GM23338 (cell line): Measurements from ENCODE around the gene ZNF578. TPM values are rescaled to one million over a fixed set of nuclear protein-coding genes. Genes with fewer than 3 reads are reported as not detected.

Experiments used
- ATAC-seq: fragments of 200-7000 bp; cut with Tn5 transposase; 3 replicates; pipeline ENCODE4 v1.9.1; 2020
- DNase-seq: peaks from one replicate; pipeline ENCODE4 v3.0.0-alpha.2; 2015; ENCODE audit warnings: low spot score
- H2AFZ ChIP-seq: fragments of 200-600 bp; sonication (generic); 2 replicates; pipeline ENCODE4 v1.8.0; 2016; ENCODE audit warnings: antibody characterized with exemption, mild to moderate bottlenecking, moderate library complexity
- H3F3A ChIP-seq: fragments of 200-600 bp; sonication (generic); replicated peaks from 2 replicates; pipeline ENCODE4 v1.8.0; 2017; ENCODE audit warnings: antibody characterized with exemption, mixed run types, low read depth
- H3K27ac ChIP-seq: fragments of 200-600 bp; sonication (generic); 2 replicates; pipeline ENCODE4 v1.6.1; 2016; ENCODE audit warnings: low read depth
- H3K27me3 ChIP-seq: fragments of 200-600 bp; sonication (generic); 2 replicates; pipeline ENCODE4 v1.8.0; 2016; ENCODE audit warnings: mild to moderate bottlenecking, mixed run types, moderate library complexity; ENCODE audit not compliant: insufficient read depth
- H3K36me3 ChIP-seq: fragments of 200-600 bp; sonication (generic); 2 replicates; pipeline ENCODE4 v1.8.0; 2016; ENCODE audit warnings: mild to moderate bottlenecking; ENCODE audit not compliant: insufficient read depth
- H3K4me1 ChIP-seq: fragments of 200-600 bp; sonication (generic); 2 replicates; pipeline ENCODE4 v1.8.0; 2016; ENCODE audit warnings: mild to moderate bottlenecking, moderate library complexity; ENCODE audit not compliant: insufficient read depth
- H3K4me2 ChIP-seq: fragments of 200-600 bp; sonication (generic); 2 replicates; pipeline ENCODE4 v1.7.1; 2017; ENCODE audit warnings: mixed run types
- H3K4me3 ChIP-seq: fragments of 200-600 bp; sonication (generic); 2 replicates; pipeline ENCODE4 v1.6.1; 2016; ENCODE audit warnings: mixed run types
- H3K79me2 ChIP-seq: fragments of 200-600 bp; sonication (generic); replicated peaks from 2 replicates; pipeline ENCODE4 v1.8.0; 2017; ENCODE audit warnings: mild to moderate bottlenecking; ENCODE audit not compliant: insufficient read depth
- H3K9me2 ChIP-seq: fragments of 200-600 bp; sonication (generic); 2 replicates; pipeline ENCODE4 v1.8.0; 2017; ENCODE audit not compliant: insufficient read depth
- H4K20me1 ChIP-seq: fragments of 200-600 bp; sonication (generic); replicated peaks from 2 replicates; pipeline ENCODE4 v1.8.0; 2017; ENCODE audit warnings: mild to moderate bottlenecking; ENCODE audit not compliant: insufficient read depth
- H3K27ac Mint-ChIP-seq: 2 replicates; pipeline ENCODE4 v1.8.0; 2020; ENCODE audit warnings: inconsistent platforms, mild to moderate bottlenecking, moderate library complexity, mixed read lengths
- H3K27me3 Mint-ChIP-seq: 3 replicates; pipeline ENCODE4 v1.8.0; 2022; ENCODE audit warnings: low read depth, mild to moderate bottlenecking, moderate library complexity, mixed read lengths, inconsistent platforms; ENCODE audit not compliant: insufficient read depth, poor library complexity
- H3K36me3 Mint-ChIP-seq: 3 replicates; pipeline ENCODE4 v1.8.0; 2021; ENCODE audit warnings: low read depth, mild to moderate bottlenecking, inconsistent platforms, moderate library complexity, mixed read lengths
- H3K4me1 Mint-ChIP-seq: 3 replicates; pipeline ENCODE4 v1.8.0; 2020; ENCODE audit warnings: mild to moderate bottlenecking, inconsistent platforms, mixed read lengths
- H3K4me3 Mint-ChIP-seq: 3 replicates; pipeline ENCODE4 v1.8.0; 2021; ENCODE audit warnings: moderate library complexity, mild to moderate bottlenecking, inconsistent platforms, mixed read lengths
- H3K9me3 Mint-ChIP-seq: 3 replicates; pipeline ENCODE4 v1.8.0; 2020; ENCODE audit warnings: moderate library complexity, mild to moderate bottlenecking, inconsistent platforms, mixed read lengths
- CREB1 ChIP-seq: fragments of 250-450 bp; sonication (Bioruptor Pico); IDR thresholded peaks from 2 replicates; pipeline ENCODE4 v1.5.0; 2020; ENCODE audit warnings: low read depth, mild to moderate bottlenecking, moderate library complexity
- CTCF ChIP-seq, 2 experiments: fragments of 200-600 bp in 1 of 2; sonication (generic) in 1 of 2; conservative IDR thresholded peaks; 2 replicates each; pipeline versions ENCODE4 v1.5.1 to v1.6.1; 2016 to 2017; ENCODE audit warnings: antibody characterized with exemption in 2 of 2, low read depth in 2 of 2, mild to moderate bottlenecking in 2 of 2, moderate library complexity in 1 of 2
- EZH2 ChIP-seq: fragments of 200-600 bp; sonication (generic); IDR thresholded peaks from one replicate; pipeline ENCODE4 v1.8.0; 2017; ENCODE audit warnings: antibody characterized with exemption, mild to moderate bottlenecking, low read depth; ENCODE audit not compliant: unreplicated experiment
- EZH2phosphoT487 ChIP-seq: fragments of 200-600 bp; sonication (generic); IDR thresholded peaks from one replicate; pipeline ENCODE4 v1.8.1; 2018; ENCODE audit warnings: antibody characterized with exemption; ENCODE audit not compliant: unreplicated experiment
- JUNB ChIP-seq: IDR thresholded peaks from one replicate; pipeline ENCODE4 v1.6.1; 2016; ENCODE audit warnings: antibody characterized with exemption; ENCODE audit not compliant: unreplicated experiment
- NANOG ChIP-seq: IDR thresholded peaks from 2 replicates; pipeline ENCODE4 v1.6.1; 2016; ENCODE audit warnings: antibody characterized with exemption, borderline replicate concordance
- REST ChIP-seq: IDR thresholded peaks from one replicate; pipeline ENCODE4 v1.6.1; 2018; ENCODE audit warnings: antibody characterized with exemption; ENCODE audit not compliant: unreplicated experiment
- STAT1 ChIP-seq: IDR thresholded peaks from one replicate; pipeline ENCODE4 v1.6.1; 2016; ENCODE audit warnings: antibody characterized with exemption; ENCODE audit not compliant: unreplicated experiment
- ZNF114 ChIP-seq: fragments of 250-450 bp; sonication (Bioruptor Pico); IDR thresholded peaks from 2 replicates; pipeline ENCODE4 v1.5.0; 2020; ENCODE audit warnings: mild to moderate bottlenecking, moderate library complexity
- ZNF331 ChIP-seq: fragments of 250-450 bp; sonication (Bioruptor Pico); IDR thresholded peaks from 2 replicates; pipeline ENCODE4 v1.5.0; 2020; ENCODE audit warnings: low read depth, mild to moderate bottlenecking, moderate library complexity
- polyA plus RNA-seq: library from polyadenylated mRNA; unstranded; fragments of >200 nt; fragmentation: Nextera tagmentation; extraction: Ambion mirVana; gene quantifications from 2 replicates; pipeline ENCODE4 v1.2.1, GENCODE V29; 2016
- total RNA-seq: library from RNA; depleted of rRNA; stranded (reverse); fragments of >200 nt; shearing (Covaris generic); gene quantifications from 2 replicates; pipeline ENCODE4 v1.2.3, GENCODE V29; 2014

Gene ZNF578
- total and polyA plus RNA-seq, 2 experiments from 2014 or later: 4.1 to 23.9 TPM

GRCh38 chr19:52532480-52532879 is 79.1 kb downstream of the ZNF578 start:
- H3F3A ChIP-seq: peaks cover 7% of the 10 kb centered on the region; the same call in 1 of the 2 replicates
- no peaks in the 10 kb centered on the region for H3K9me2 ChIP-seq
- Mint-ChIP-seq H3K4me3 (no peak overlapping the region), H3K27me3 (peaks cover 27% of the 10 kb centered on the region), H3K9me3 (no peaks in the 10 kb centered on the region), H3K27ac (no peak overlapping the region), H3K4me1 (peaks cover 24% of the 10 kb centered on the region), H3K36me3 (no peaks in the 10 kb centered on the region; the same call in 2 of the 3 replicates)
- no peak overlapping the region for H2AFZ ChIP-seq
- H3K27me3 ChIP-seq: peaks cover 8% of the 10 kb centered on the region
- H3K27ac ChIP-seq: no peak overlapping the region
- peaks cover 24% of the 10 kb centered on the region for H3K79me2 ChIP-seq
- TF ChIP-seq EZH2 (no peak), EZH2phosphoT487 (no peak), STAT1 (no peak), NANOG (no peak), JUNB (no peak), REST (no peak), CTCF (conservative IDR thresholded peaks at IDR 0.05; ENCODE audit: low read depth in 2 of 2) (no peak)
- DNase-seq (no peak), ATAC-seq (no peak)
- peaks cover 4% of the 10 kb centered on the region for H4K20me1 ChIP-seq
- no peak overlapping the region for H3K4me2 ChIP-seq
- H3K36me3 ChIP-seq: no peaks in the 10 kb centered on the region
- no peaks in the 10 kb centered on the region; the same call in 1 of the 2 replicates for H3K4me1 ChIP-seq
- no peak overlapping the region for H3K4me3 ChIP-seq

- Histone ChIP-seq H3K9me2 (no peaks in the 10 kb centered on the region), H3K4me1 (no peaks in the 10 kb centered on the region; the same call in 1 of the 2 replicates), H3K27ac (no peak overlapping the region), H3K4me2 (no peak overlapping the region), H3K27me3 (peaks cover 10% of the 10 kb centered on the region), H3K79me2 (peaks cover 20% of the 10 kb centered on the region), H3F3A (0 out of 2 replicates have a peak, but pooled peaks cover 4% of the 10 kb centered on the region), H3K4me3 (no peak overlapping the region), H3K36me3 (no peaks in the 10 kb centered on the region), H4K20me1 (peaks cover 4% of the 10 kb centered on the region), H2AFZ (no peak overlapping the region)
- Mint-ChIP-seq H3K27me3 (peaks cover 22% of the 10 kb centered on the region), H3K27ac (no peak overlapping the region), H3K4me1 (peaks cover 17% of the 10 kb centered on the region; the same call in 2 of the 3 replicates), H3K9me3 (no peaks in the 10 kb centered on the region), H3K36me3 (no peaks in the 10 kb centered on the region; the same call in 2 of the 3 replicates), H3K4me3 (peak overlapping the region; percentile 82; the same call in 1 of the 3 replicates)
- DNase-seq (peak; percentile 31), ATAC-seq (no peak)
- no peak for TF ChIP-seq CREB1 (CRISPR knock-in tag)
- no peak for TF ChIP-seq ZNF114 (CRISPR knock-in tag)
- TF ChIP-seq STAT1: no peak
- no peak for TF ChIP-seq ZNF331 (CRISPR knock-in tag)
- TF ChIP-seq NANOG: no peak
- no peak for TF ChIP-seq CTCF (conservative IDR thresholded peaks at IDR 0.05; ENCODE audit: low read depth in 2 of 2)
- TF ChIP-seq EZH2phosphoT487: no peak
- no peak for TF ChIP-seq EZH2
Measured at GRCh38 chr19:52533901-52534300, 80.5 kb downstream of the ZNF578 start.
